Mammary epithelial cell (primary cell): Measurements from ENCODE around the gene JAK3.

Experiments used
- EZH2 ChIP-seq: IDR thresholded peaks from 2 replicates; pipeline ENCODE4 v1.6.1; 2012; ENCODE audit warnings: low read length, inconsistent platforms, borderline replicate concordance
- TF ChIP-seq, protein P1 (sequence below), 2 donors: IDR thresholded peaks in 1 of 2; conservative IDR thresholded peaks in 1 of 2; 2 replicates each; pipeline ENCODE4 v1.5.1; 2011 to 2012; ENCODE audit warnings: inconsistent platforms in 2 of 2, low read length in 2 of 2, mild to moderate bottlenecking in 2 of 2, control low read depth in 1 of 2, low read depth in 1 of 2; ENCODE audit not compliant: insufficient read depth in 1 of 2; ENCODE audit errors: extremely low read depth in 1 of 2

DNA sequence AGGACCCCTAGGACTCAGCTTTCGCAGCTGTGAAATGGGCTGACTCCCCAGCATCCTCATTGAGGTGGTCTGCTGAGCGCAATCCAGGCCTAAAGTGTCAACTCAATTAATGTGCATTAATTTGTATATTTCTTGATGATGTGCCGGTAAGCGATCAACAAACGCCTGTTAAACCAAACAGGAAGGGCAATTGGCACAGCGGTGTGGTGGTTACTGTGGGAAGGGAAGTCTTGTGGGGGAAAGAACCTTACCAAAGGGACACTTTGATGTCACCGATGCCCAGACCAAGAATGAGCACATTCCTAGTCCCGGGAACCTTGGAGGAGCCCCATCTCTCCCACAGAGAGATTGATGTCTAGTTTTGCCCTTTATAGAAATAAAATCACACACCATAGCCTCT lies 1.6 kb downstream of the JAK3 start:
- TF ChIP-seq, protein P1, sequence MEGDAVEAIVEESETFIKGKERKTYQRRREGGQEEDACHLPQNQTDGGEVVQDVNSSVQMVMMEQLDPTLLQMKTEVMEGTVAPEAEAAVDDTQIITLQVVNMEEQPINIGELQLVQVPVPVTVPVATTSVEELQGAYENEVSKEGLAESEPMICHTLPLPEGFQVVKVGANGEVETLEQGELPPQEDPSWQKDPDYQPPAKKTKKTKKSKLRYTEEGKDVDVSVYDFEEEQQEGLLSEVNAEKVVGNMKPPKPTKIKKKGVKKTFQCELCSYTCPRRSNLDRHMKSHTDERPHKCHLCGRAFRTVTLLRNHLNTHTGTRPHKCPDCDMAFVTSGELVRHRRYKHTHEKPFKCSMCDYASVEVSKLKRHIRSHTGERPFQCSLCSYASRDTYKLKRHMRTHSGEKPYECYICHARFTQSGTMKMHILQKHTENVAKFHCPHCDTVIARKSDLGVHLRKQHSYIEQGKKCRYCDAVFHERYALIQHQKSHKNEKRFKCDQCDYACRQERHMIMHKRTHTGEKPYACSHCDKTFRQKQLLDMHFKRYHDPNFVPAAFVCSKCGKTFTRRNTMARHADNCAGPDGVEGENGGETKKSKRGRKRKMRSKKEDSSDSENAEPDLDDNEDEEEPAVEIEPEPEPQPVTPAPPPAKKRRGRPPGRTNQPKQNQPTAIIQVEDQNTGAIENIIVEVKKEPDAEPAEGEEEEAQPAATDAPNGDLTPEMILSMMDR (conservative IDR thresholded peaks at IDR 0.05 in 1 of 2, IDR thresholded peaks at IDR 0.05 in 1 of 2; ENCODE audit: extremely low read depth in 1 of 2, insufficient read depth in 1 of 2, low read depth in 1 of 2, low read length in 2 of 2) = no peak
- TF ChIP-seq EZH2 = no peak
